Body of pancreas (tissue), 4 donors: Measurements from ENCODE around the gene TMEM255B. TPM values are rescaled to one million over a fixed set of nuclear protein-coding genes. Genes with fewer than 3 reads are reported as not detected.

Experiments
- ATAC-seq: fragments of 150-250 bp; one replicate; pipeline ENCODE4 v1.9.1; 2016
- DNase-seq, 4 donors: peaks; one replicate each; pipeline ENCODE4 v3.0.0-alpha.2; 2019
- H3K27ac ChIP-seq, 4 donors: fragments of 200-600 bp; sonication (generic); 1 replicate in 3 of 4; 2 replicates in 1 of 4; pipeline versions ENCODE4 v1.5.1 to v1.6.1; 2016 to 2019; ENCODE audit warnings: mild to moderate bottlenecking in 1 of 4, mixed read lengths in 1 of 4, moderate library complexity in 1 of 4
- H3K27me3 ChIP-seq, 2 donors: fragments of 200-600 bp; sonication (generic); one replicate each; pipeline ENCODE4 v1.6.0; 2016; ENCODE audit warnings: mild to moderate bottlenecking in 1 of 2
- H3K36me3 ChIP-seq, 2 donors: fragments of 200-600 bp; sonication (generic); replicated peaks in 1 of 2; 2 replicates each; pipeline ENCODE4 v1.5.1; 2016; ENCODE audit warnings: low read depth in 2 of 2; ENCODE audit not compliant: insufficient read depth in 1 of 2
- H3K4me1 ChIP-seq: fragments of 200-600 bp; sonication (generic); one replicate; pipeline ENCODE4 v1.6.0; 2016
- H3K4me3 ChIP-seq, 2 donors: fragments of 200-600 bp; sonication (generic); 1 replicate in 1 of 2; 2 replicates in 1 of 2; pipeline ENCODE4 v1.5.1; 2016 to 2019
- H3K9me3 ChIP-seq, 3 donors: fragments of 200-600 bp; sonication (generic); 1 replicate in 2 of 3; 2 replicates in 1 of 3; pipeline ENCODE4 v1.5.1; 2016
- POLR2A ChIP-seq, 3 donors: fragments of 450-650 bp; IDR thresholded peaks; one replicate each; pipeline ENCODE4 v1.6.1; 2016; ENCODE audit warnings: antibody characterized with exemption in 3 of 3, mild to moderate bottlenecking in 2 of 3
- WGBS, 2 donors: methylation state at CpG; one replicate each; pipeline ENCODE4 v1.1.5; 2017; 5-methylcytosine and 5-hydroxymethylcytosine counted together
- intact Hi-C: fragments of 100-400 bp; cut with DNase I; formaldehyde crosslinking; loops from one replicate; pipeline ENCODE4 v1.15.1; 2023
- total RNA-seq, 2 donors: library from RNA; depleted of rRNA; stranded (reverse); fragments of >200 nt; gene quantifications; one replicate each; pipeline ENCODE4 v1.1.0, GENCODE V29; 2016
- TF ChIP-seq, protein P1 (sequence below), 7 experiments: fragments of 450-650 bp in 4 of 7; fragments of 200-600 bp in 3 of 7; sonication (generic) in 3 of 7; IDR thresholded peaks; one replicate each; pipeline ENCODE4 v1.5.1; 2016 to 2019; ENCODE audit warnings: antibody characterized with exemption in 7 of 7

Gene TMEM255B
- total RNA-seq, 2 donors from 2014 or later = 1.0 to 4.6 TPM

DNA sequence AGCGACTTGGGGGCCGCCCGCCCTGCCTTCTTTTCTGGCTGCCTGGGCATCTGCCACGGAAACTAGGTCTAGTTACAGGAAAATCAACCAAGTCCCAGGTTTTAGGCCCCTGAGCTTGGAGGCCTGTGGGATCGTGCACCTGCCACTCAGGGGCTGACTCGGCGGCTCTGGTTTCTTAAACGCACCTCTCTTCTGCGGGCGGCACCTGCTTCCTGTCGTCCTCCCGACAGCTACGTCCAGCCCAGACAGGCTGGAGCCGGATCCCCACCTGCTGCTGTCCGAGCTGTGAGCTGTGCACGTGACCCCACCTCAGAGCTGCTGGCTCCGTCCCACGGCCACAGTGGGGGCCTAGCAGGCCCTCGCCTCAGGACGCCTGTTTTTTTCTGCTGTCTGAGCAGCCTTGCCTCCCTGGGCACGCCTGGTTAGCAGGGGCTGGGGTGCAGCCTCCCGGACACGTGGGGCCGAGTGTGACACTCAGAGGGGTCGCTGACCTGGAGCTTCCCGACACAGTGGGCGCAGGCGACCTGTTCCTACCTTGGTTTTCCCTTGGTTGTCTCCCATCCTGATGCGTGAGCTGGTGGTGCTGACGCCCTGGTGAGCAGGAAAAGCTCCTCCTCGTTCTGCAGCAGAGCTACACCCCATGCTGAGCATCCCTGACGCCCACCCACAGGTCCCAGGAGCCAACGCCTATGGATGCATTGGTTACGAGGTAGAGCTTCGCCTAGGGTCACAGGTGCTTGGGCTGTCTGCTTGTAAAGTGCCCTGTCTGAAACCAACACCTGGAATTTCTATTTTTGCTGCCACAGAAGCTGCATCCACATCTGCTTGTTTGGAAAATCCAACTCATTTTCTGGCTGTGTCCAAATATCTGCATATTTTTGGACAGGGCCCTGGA is 17.5 kb downstream of the TMEM255B start:
- ATAC-seq (no peak), DNase-seq (no peak)
- no peak overlapping the region for H3K4me3 ChIP-seq
- H3K4me1 ChIP-seq = no peaks in the 10 kb centered on the region
- no peaks in the 10 kb centered on the region for H3K27me3 ChIP-seq
- WGBS, 2 donors = 45 to 62% methylated on average over 23 to 34 of the region's 35 CpGs
- H3K27ac ChIP-seq = no peak overlapping the region
- H3K9me3 ChIP-seq = peaks cover 0 to 4% (median 0%) of the 10 kb centered on the region in 3 donors
- TF ChIP-seq POLR2A (IDR thresholded peaks at IDR 0.05) = no peak
- TF ChIP-seq, protein P1, sequence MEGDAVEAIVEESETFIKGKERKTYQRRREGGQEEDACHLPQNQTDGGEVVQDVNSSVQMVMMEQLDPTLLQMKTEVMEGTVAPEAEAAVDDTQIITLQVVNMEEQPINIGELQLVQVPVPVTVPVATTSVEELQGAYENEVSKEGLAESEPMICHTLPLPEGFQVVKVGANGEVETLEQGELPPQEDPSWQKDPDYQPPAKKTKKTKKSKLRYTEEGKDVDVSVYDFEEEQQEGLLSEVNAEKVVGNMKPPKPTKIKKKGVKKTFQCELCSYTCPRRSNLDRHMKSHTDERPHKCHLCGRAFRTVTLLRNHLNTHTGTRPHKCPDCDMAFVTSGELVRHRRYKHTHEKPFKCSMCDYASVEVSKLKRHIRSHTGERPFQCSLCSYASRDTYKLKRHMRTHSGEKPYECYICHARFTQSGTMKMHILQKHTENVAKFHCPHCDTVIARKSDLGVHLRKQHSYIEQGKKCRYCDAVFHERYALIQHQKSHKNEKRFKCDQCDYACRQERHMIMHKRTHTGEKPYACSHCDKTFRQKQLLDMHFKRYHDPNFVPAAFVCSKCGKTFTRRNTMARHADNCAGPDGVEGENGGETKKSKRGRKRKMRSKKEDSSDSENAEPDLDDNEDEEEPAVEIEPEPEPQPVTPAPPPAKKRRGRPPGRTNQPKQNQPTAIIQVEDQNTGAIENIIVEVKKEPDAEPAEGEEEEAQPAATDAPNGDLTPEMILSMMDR (IDR thresholded peaks at IDR 0.05) = no peak
- intact Hi-C loops = no loop called here
- H3K36me3 ChIP-seq = no peaks in the 10 kb centered on the region

DNA sequence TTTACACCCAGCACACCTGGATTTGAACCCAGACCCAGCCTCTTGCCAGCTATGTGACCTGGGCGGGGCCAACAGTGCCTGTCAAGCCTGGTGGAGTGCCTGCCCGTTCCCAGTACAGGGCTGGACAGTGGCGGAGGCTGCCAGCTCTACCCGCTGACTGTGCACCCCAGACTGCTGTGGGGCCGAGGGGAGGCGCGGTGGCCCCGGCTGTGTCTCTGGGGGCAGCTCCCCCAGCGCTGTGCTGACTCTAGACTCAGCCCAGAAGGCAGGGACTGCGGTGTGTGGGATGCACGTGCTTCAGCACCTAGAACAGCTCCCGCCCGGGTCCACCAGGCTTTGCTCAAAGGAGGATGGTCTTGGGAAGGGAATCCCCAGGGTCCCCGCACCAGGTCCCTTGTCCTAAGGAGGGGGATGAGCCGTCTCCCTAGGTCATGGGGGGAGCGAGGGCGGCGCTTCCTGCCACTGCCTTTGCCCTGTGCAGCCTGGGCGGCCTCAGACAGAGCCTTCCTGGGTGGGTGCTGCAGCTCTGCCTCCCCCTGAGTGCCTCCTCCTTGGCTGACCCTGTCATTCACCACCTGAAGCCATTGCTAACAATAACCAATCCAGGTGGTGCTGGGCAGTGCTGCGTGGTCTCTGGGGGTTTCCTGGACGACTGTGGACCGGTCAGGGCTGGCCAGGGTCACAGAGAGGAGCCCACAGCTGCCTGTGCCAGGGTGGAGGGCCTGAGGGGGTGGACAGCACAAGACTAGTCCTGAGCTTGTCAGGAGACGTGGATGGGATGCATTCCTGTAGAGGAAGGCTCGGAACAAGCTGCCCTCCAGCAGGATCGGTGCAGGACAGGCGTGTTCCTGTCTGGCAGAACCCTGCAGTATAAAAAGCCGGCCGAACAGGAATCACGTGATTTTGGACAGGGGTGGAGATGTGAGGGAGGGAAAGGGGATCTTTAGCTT is 18.6 kb downstream of the TMEM255B start:
- ATAC-seq (peak; percentile 18), DNase-seq (no peak)
- Histone ChIP-seq H3K4me3 (no peak overlapping the region), H3K36me3 (no peaks in the 10 kb centered on the region), H3K27ac (no peak overlapping the region), H3K9me3 (no peaks in the 10 kb centered on the region), H3K4me1 (no peaks in the 10 kb centered on the region), H3K27me3 (no peaks in the 10 kb centered on the region)
- intact Hi-C loops = no loop called here
- WGBS, 2 donors = 36 to 67% methylated on average over 13 to 27 of the region's 29 CpGs
- TF ChIP-seq, protein P1 (IDR thresholded peaks at IDR 0.05) = no peak
- TF ChIP-seq POLR2A (IDR thresholded peaks at IDR 0.05) = no peak

DNA sequence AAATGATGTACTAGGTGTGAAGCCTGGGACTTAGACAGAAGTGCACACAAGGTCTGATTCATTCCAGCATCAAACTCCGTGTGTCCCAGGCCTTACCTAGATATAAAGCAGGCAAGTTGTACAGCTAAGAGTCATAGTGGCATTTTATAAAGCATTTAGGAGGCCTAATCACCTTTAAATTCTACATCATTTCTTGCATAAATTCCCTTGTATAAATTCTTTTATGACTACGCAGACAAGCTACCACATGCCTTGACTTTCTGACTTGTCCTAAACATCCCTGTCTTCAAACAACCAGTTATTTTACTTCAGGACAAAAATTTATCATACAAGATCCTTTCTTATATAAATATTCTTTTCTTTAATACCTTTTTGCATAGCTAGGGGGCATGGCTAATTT is 22.5 kb downstream of the TMEM255B start:
- Histone ChIP-seq H3K4me3 (no peak overlapping the region), H3K27ac (no peak overlapping the region), H3K4me1 (no peaks in the 10 kb centered on the region), H3K9me3 (no peaks in the 10 kb centered on the region), H3K27me3 (no peaks in the 10 kb centered on the region), H3K36me3 (no peaks in the 10 kb centered on the region)
- intact Hi-C loops = no loop called here
- ATAC-seq (no peak), DNase-seq (no peak)
- WGBS, 2 donors = 82 to 90% methylated on average over 2 of the region's 2 CpGs
- TF ChIP-seq, protein P1 (IDR thresholded peaks at IDR 0.05) = no peak
- TF ChIP-seq POLR2A (IDR thresholded peaks at IDR 0.05) = no peak

DNA sequence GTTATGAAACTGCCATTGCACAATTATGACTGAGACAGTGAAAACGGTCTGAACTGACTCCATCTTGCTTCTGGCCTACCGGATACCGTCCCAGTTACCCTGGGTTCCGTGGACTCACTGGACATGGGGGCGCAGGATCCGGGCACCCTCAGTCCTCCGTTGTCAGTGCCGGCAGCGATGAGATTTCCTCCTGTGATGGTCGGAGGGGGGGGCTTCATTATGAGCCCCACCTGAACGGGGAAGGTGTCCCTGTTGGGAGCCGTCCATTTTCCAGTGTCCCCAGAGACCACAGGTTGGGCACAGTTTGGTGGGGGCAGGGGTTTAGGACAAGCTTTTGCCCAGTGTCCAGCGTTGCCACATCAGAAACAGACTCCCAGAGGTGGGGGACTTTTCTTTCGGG is 23.4 kb downstream of the TMEM255B start:
- intact Hi-C loops = no loop called here
- ATAC-seq = no peak
- Histone ChIP-seq H3K4me3 (no peak overlapping the region), H3K36me3 (no peaks in the 10 kb centered on the region), H3K27ac (no peak overlapping the region), H3K27me3 (no peaks in the 10 kb centered on the region), H3K9me3 (no peaks in the 10 kb centered on the region), H3K4me1 (no peaks in the 10 kb centered on the region)
- TF ChIP-seq, protein P1 (IDR thresholded peaks at IDR 0.05) = no peak
- no peak for TF ChIP-seq POLR2A (IDR thresholded peaks at IDR 0.05)
- DNase-seq = no peak
- WGBS, 2 donors = 82 to 85% methylated on average over 11 to 14 of the region's 14 CpGs
